HL-60/S4 treated with phorbol 12-myristate 13-acetate at 8.2 ng/mL for 4 days and 3 days (cell line): ENCODE data around the gene GALNT2.

ENCODE experiments used
- in situ Hi-C: fragments of 300-500 bp; cut with MboI; formaldehyde crosslinking; loops from 2 replicates; pipeline ENCODE4 v1.15.0; 2022; ENCODE audit warnings: low sequenced_read_pairs

Gene GALNT2

GRCh38 chr1:230222678-230223077 lies 155.6 kb downstream of the GALNT2 start:
- in situ Hi-C loops = no loop called here

- in situ Hi-C loops = no loop called here
Measured at GRCh38 chr1:230224101-230224960, 157.3 kb downstream of the GALNT2 start.

- in situ Hi-C loops = no loop called here
Measured at GRCh38 chr1:230226007-230226800, 159.2 kb downstream of the GALNT2 start.

GRCh38 chr1:230226814-230227213 lies 159.8 kb downstream of the GALNT2 start:
- in situ Hi-C loops = no loop called here

GRCh38 chr1:230228236-230228897 lies 161.3 kb downstream of the GALNT2 start:
- in situ Hi-C loops = no loop called here

- in situ Hi-C loops = no loop called here
Measured at GRCh38 chr1:230230273-230230672, 163.2 kb downstream of the GALNT2 start.

- in situ Hi-C loops = no loop called here
Measured at GRCh38 chr1:230230948-230231773, 164.1 kb downstream of the GALNT2 start.

- in situ Hi-C loops = no loop called here
Measured at GRCh38 chr1:230231774-230232145, 164.7 kb downstream of the GALNT2 start.

GRCh38 chr1:230232371-230232771 lies 165.3 kb downstream of the GALNT2 start:
- in situ Hi-C loops = no loop called here

GRCh38 chr1:230233786-230234185 lies 166.7 kb downstream of the GALNT2 start:
- in situ Hi-C loops = no loop called here

GRCh38 chr1:230235876-230236275 lies 168.8 kb downstream of the GALNT2 start:
- in situ Hi-C loops = no loop called here

GRCh38 chr1:230236301-230237008 lies 169.4 kb downstream of the GALNT2 start:
- in situ Hi-C loops = no loop called here

- in situ Hi-C loops = no loop called here
Measured at GRCh38 chr1:230237009-230237370, 170.0 kb downstream of the GALNT2 start.

- in situ Hi-C loops = no loop called here
Measured at GRCh38 chr1:230237805-230238204, 170.8 kb downstream of the GALNT2 start.

- in situ Hi-C loops = no loop called here
Measured at GRCh38 chr1:230240446-230241086, 173.5 kb downstream of the GALNT2 start.

- in situ Hi-C loops = no loop called here
Measured at GRCh38 chr1:230242326-230242725, 175.3 kb downstream of the GALNT2 start.

- in situ Hi-C loops = no loop called here
Measured at GRCh38 chr1:230243146-230243545, 176.1 kb downstream of the GALNT2 start.

- in situ Hi-C loops = no loop called here
Measured at GRCh38 chr1:230243583-230244353, 176.7 kb downstream of the GALNT2 start.

- in situ Hi-C loops = no loop called here
Measured at GRCh38 chr1:230246551-230246950, 179.5 kb downstream of the GALNT2 start.
